DMS 273 treated with DMSO at 0.1 percent for 48 hours (cell line): ENCODE measurements around the gene CAMK4.

Experiments
- DNase-seq: peaks from one replicate; lab custom pipeline; 2025; lab: John Stamatoyannopoulos, UW

CAMK4 gene

DNA sequence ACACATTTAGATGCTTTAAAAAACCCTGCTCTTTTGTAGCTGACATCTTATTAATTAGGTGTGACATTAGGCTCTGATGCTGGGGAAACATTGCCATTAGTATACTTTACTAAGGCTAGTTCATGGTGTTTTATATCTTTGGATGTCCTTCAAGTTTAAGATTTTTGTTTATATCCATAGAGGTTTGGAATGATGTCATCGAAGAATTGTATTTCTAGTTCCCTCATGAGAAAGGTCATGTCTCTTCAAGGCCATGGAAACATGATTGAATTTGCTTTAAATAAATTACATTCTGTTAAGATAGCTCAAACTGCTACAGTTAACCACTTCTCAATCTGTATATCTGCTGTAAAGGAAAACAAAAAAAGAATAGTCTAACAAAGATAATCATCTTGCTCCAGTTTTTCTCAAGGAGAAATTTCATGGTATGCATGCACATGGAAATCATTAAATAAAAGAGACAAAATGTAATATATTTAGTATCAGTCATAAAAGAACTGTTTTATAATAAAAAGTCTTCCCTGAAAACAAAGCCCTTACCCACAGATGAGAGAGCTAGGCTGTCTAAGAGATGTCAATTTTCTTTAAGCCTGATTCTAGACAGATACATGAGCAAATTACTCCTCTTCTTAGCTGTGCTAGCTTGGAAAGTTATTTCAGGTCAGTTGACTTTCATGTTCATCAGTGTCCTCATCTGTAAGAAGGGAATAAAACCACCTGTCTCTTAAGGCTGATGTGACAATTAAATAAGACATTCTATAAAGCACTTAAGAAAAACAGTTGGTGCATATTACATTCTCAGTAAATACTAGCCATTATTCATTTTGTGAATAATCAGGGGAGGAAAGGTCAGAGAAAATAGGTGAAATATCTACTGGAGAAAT is 313.2 kb downstream of the CAMK4 start:
- no peak for DNase-seq
